Smooth muscle cell of the brain vasculature (primary cell): ENCODE results near the gene EPM2AIP1.
"Not testable (repeated sequence)": the region's sequence is repeated elsewhere in the genome, so short reads cannot be mapped to it uniquely, and the experiment has no call there.

Experiments used
- DNase-seq: peaks from one replicate; pipeline ENCODE4 v3.0.0-alpha.2; 2012; ENCODE audit warnings: low read depth, low spot score

Gene EPM2AIP1

GRCh38 chr3:36954452-36955134, 38.3 kb downstream of the EPM2AIP1 start:
- no peak for DNase-seq

DNA sequence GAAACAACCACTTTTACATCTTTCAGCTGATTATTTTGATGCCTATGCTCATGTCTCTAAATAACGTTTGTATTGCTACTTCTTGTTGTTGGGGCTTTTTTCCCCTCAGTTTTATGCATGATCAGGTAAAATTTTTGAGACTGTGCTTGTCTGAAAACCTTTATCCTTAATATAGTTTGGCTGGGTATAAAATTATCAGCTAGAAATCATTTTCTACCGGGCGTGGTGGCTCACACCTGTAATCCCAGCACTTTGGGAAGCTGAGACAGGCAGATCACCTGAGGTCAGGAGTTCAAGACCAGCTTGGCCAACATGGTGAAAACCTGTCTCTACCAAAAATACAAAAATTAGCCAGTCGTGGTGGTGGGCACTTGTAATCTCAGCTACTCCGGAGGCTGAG, 45.1 kb downstream of the EPM2AIP1 start:
- DNase-seq = not testable (repeated sequence)

DNA sequence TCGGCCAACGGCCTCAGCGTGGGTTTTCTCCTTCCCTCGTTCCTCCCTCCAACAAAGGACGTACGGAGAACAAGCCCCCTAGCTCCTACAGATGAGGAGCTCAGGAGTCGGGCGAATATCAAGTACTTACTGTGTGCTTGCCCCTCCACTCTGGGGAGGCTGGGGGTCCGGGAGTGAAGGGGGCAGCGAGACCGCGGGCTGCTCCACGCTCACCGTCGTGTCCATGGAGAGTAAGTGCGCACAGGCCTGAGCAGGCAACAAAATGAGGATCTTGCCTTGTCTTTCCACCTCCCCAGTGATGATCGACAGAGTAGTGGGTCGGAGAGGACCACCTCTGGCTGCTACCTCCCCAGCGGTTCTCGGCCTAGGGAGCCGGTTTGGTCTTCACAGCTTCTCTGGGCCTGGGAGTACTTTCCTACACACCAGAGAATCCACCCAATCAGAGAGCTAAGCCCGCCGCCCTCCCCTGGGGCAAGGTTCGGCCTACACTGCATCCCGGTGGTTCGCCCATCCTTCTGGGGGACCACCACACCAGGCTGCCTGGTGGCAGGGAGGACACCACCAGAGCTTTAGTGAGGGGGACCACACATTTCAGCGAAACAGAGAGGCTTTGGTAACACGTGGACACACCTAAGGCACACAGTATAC, 47.5 kb downstream of the EPM2AIP1 start:
- DNase-seq = no peak

- no peak for DNase-seq
Observed at GRCh38 chr3:36944641-36945270, 48.2 kb downstream of the EPM2AIP1 start, which contains the start of gene TRANK1. Gene TRANK1 (minus strand): TSS chr3:36945054. CDS start chr3:36944809, 245 bp downstream.

GRCh38 chr3:36944012-36944640, 48.8 kb downstream of the EPM2AIP1 start:
- peak; percentile 24 for DNase-seq

DNA sequence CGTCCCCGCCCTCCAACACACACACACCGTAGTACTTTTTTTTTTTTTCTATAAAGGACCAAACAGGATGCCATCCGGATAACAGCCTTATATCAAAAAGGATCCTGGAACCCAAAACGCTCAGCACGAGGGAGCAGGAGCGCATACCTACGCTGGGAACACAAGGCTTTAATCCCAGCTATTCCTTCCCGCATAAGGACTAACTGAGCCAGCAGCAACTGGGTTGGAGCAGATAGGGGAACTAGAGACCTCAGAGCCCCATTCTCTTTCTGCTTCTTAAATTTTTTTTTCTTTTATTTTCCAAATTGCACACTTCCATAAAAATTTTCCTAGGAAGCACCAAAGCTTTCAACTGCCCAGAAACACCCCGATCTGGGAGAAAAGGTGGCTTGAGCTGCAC, 49.3 kb downstream of the EPM2AIP1 start:
- DNase-seq = no peak

DNA sequence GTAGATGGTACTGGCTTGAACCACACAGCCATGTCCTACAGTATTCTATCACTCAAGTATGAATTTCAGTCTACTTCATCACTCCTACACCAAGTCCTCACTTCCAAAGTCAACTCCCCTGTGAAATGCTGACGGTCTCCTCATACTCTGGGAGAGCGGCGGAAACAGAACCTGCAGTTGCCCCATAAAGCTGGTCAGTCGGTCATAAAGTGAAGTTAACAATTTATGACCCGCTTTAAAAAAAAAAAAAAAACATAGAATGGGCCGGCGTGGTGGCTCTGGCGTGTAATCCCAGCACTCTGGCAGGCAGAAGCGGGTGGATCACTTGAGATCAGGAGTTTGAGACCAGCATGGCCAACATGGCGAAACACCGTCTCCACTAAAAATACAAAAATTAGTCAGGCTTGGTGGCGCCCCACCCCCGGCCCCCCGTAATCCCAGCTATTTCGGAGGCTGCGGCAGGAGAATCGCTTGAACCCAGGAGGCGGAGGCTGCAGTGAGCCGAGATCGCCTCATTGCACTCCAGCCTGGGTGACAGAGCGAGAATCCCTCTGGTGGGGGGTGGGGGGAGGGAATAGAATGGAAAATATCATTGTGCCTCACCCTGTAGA, 50.2 kb downstream of the EPM2AIP1 start:
- DNase-seq = no peak

- no peak for DNase-seq
Observed at GRCh38 chr3:36941658-36942057, 51.3 kb downstream of the EPM2AIP1 start.

- no peak for DNase-seq
Observed at GRCh38 chr3:36941162-36941561, 51.8 kb downstream of the EPM2AIP1 start.

GRCh38 chr3:36937492-36937891, 55.4 kb downstream of the EPM2AIP1 start:
- DNase-seq = no peak
